Tibial nerve (tissue), 4 donors: ENCODE results near the gene RASA3. TPM values are rescaled to one million over a fixed set of nuclear protein-coding genes. Genes with fewer than 3 reads are reported as not detected.

Source experiments
- DNase-seq, 2 donors: peaks; one replicate each; pipeline ENCODE4 v3.0.0-alpha.2; 2019; ENCODE audit warnings: low spot score in 2 of 2
- H3K27ac ChIP-seq, 4 donors: fragments of 200-600 bp; sonication (generic) in 3 of 4; one replicate each; pipeline ENCODE4 v1.5.1; 2017 to 2019; ENCODE audit warnings: mild to moderate bottlenecking in 1 of 4
- H3K27me3 ChIP-seq, 2 donors: fragments of 200-600 bp; sonication (generic) in 1 of 2; one replicate each; pipeline versions ENCODE4 v1.5.1 to v1.6.0; 2017 to 2019
- H3K36me3 ChIP-seq, 3 donors: fragments of 200-600 bp; sonication (generic); one replicate each; pipeline ENCODE4 v1.5.1; 2018 to 2019
- H3K4me1 ChIP-seq, 4 donors: fragments of 200-600 bp; sonication (generic) in 3 of 4; one replicate each; pipeline ENCODE4 v1.5.1; 2017 to 2019
- H3K4me3 ChIP-seq, 4 donors: fragments of 200-600 bp; sonication (generic) in 3 of 4; one replicate each; pipeline ENCODE4 v1.5.1; 2017 to 2019; ENCODE audit warnings: mild to moderate bottlenecking in 1 of 4, moderate library complexity in 1 of 4
- H3K9me3 ChIP-seq, 4 donors: fragments of 200-600 bp; sonication (generic) in 3 of 4; one replicate each; pipeline ENCODE4 v1.5.1; 2017 to 2019
- CTCF ChIP-seq, 5 experiments: fragments of 200-600 bp in 3 of 5; fragments of 450-650 bp in 2 of 5; sonication (generic) in 3 of 5; IDR thresholded peaks; one replicate each; pipeline ENCODE4 v1.5.1; 2016 to 2019; ENCODE audit warnings: antibody characterized with exemption in 5 of 5, mild to moderate bottlenecking in 3 of 5, moderate library complexity in 2 of 5
- EP300 ChIP-seq, 2 donors: sonication (generic); formaldehyde crosslinking; IDR thresholded peaks; one replicate each; pipeline ENCODE4 v1.6.1; 2017; ENCODE audit warnings: antibody characterized with exemption in 2 of 2, mild to moderate bottlenecking in 1 of 2
- POLR2A ChIP-seq, 2 donors: fragments of 450-650 bp; IDR thresholded peaks; one replicate each; pipeline ENCODE4 v1.6.1; 2017; ENCODE audit warnings: antibody characterized with exemption in 2 of 2, mild to moderate bottlenecking in 2 of 2, moderate library complexity in 2 of 2
- WGBS, 2 donors: methylation state at CpG; one replicate each; pipeline ENCODE4 v1.1.5; 2018; 5-methylcytosine and 5-hydroxymethylcytosine counted together
- total RNA-seq, 4 donors: library from RNA; depleted of rRNA; stranded (reverse); fragments of >200 nt; gene quantifications; one replicate each; pipeline ENCODE4 v1.1.0, GENCODE V29; 2016

Gene RASA3
- total RNA-seq, 4 donors from 2014 or later, result 36.2 to 63.3 (median 46.3) TPM

DNA sequence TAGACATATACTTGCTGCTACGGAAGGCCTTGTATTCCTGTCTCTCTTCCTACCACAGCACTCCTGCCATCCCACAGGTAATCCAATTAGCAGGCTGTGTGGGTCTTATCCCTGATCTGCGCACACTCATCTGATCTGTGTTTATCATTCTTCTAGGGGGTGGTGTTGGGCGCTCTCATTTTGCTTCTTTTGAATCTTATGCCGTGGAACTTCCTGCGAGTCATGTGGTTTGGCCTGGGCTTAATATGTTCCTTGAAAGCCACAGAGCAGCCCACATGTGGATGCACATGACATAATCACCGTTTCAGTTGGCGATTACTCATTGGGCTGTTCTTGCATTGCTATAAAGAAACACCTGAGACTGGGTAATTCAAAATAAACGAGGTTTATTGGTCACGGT lies 7.5 kb downstream of the RASA3 start:
- WGBS, 2 donors, result 71 to 77% methylated on average over 9 of the region's 9 CpGs
- H3K4me1 ChIP-seq, result peaks cover 0 to 80% (median 42%) of the 10 kb centered on the region in 4 donors
- H3K27me3 ChIP-seq, result no peaks in the 10 kb centered on the region
- no peak for DNase-seq
- no peak overlapping the region for H3K27ac ChIP-seq
- H3K4me3 ChIP-seq, result no peak overlapping the region
- TF ChIP-seq POLR2A (IDR thresholded peaks at IDR 0.05), result no peak
- no peak for TF ChIP-seq CTCF (IDR thresholded peaks at IDR 0.05)
- no peak for TF ChIP-seq EP300 (IDR thresholded peaks at IDR 0.05)
- no peaks in the 10 kb centered on the region for H3K36me3 ChIP-seq
- H3K9me3 ChIP-seq, result no peaks in the 10 kb centered on the region

GRCh38 chr13:114124431-114124830 lies 8.0 kb downstream of the RASA3 start:
- 92 to 93% methylated on average over 18 of the region's 18 CpGs for WGBS, 2 donors
- peaks cover 0 to 75% (median 37%) of the 10 kb centered on the region in 4 donors for H3K4me1 ChIP-seq

DNA sequence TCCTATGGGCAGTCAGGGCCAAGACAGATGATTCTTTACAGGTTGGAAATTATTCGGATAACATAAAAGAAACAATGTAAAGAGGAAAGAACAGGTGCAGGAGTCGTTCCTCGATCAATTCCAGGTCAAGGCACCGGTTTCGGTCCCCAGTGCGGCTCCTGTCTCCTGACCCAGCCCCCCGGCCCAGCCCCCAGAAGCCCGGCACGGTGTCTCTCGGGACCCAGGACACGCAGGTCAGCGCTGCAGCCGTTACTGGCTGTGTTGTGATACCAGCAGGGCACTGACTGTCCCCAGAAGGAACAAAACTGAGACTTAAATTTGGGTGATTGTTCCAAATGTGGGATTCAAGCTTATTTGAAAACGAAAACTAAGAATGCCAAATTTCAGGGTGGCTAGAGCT lies 8.5 kb downstream of the RASA3 start:
- no peak for TF ChIP-seq EP300 (IDR thresholded peaks at IDR 0.05)
- no peaks in the 10 kb centered on the region for H3K27me3 ChIP-seq
- H3K4me1 ChIP-seq, result peaks cover 0 to 72% (median 34%) of the 10 kb centered on the region in 4 donors
- no peaks in the 10 kb centered on the region for H3K36me3 ChIP-seq
- H3K9me3 ChIP-seq, result no peaks in the 10 kb centered on the region
- H3K4me3 ChIP-seq, result no peak overlapping the region
- no peak overlapping the region for H3K27ac ChIP-seq
- no peak for DNase-seq
- WGBS, 2 donors, result 89 to 90% methylated on average over 14 of the region's 14 CpGs

More at GRCh38 chr13:114124431-114124830, 8.0 kb downstream of the RASA3 start:
- no peaks in the 10 kb centered on the region for H3K27me3 ChIP-seq
- TF ChIP-seq CTCF (IDR thresholded peaks at IDR 0.05), result no peak
- no peak for TF ChIP-seq EP300 (IDR thresholded peaks at IDR 0.05)
- no peaks in the 10 kb centered on the region for H3K9me3 ChIP-seq
- no peaks in the 10 kb centered on the region for H3K36me3 ChIP-seq
- no peak for DNase-seq
- no peak overlapping the region for H3K27ac ChIP-seq
- no peak overlapping the region for H3K4me3 ChIP-seq

- Histone ChIP-seq H3K27me3 (no peaks in the 10 kb centered on the region), H3K27ac (no peak overlapping the region), H3K4me3 (no peak overlapping the region), H3K9me3 (no peaks in the 10 kb centered on the region), H3K4me1 (peaks cover 0 to 72% (median 34%) of the 10 kb centered on the region in 4 donors), H3K36me3 (no peaks in the 10 kb centered on the region)
- no peak for DNase-seq
- 76 to 83% methylated on average over 17 of the region's 17 CpGs for WGBS, 2 donors
- TF ChIP-seq CTCF (IDR thresholded peaks at IDR 0.05), result no peak
- TF ChIP-seq POLR2A (IDR thresholded peaks at IDR 0.05), result no peak
- TF ChIP-seq EP300 (IDR thresholded peaks at IDR 0.05), result no peak
Observed at GRCh38 chr13:114123448-114123847, 9.0 kb downstream of the RASA3 start.

GRCh38 chr13:114122591-114123211 lies 9.7 kb downstream of the RASA3 start:
- no peak for DNase-seq
- Histone ChIP-seq H3K27me3 (no peaks in the 10 kb centered on the region), H3K4me1 (peaks cover 0 to 72% (median 32%) of the 10 kb centered on the region in 4 donors), H3K36me3 (no peaks in the 10 kb centered on the region), H3K4me3 (no peak overlapping the region), H3K9me3 (no peaks in the 10 kb centered on the region), H3K27ac (peak overlapping the region in 1 of 4 donors; percentile 10)
- WGBS, 2 donors, result 83 to 84% methylated on average over 17 to 24 of the region's 26 CpGs
- no peak for TF ChIP-seq CTCF (IDR thresholded peaks at IDR 0.05)
- TF ChIP-seq EP300 (IDR thresholded peaks at IDR 0.05), result no peak
- TF ChIP-seq POLR2A (IDR thresholded peaks at IDR 0.05), result no peak
